ENCODE measurements around the gene COL6A2. TPM values are rescaled to one million over a fixed set of nuclear protein-coding genes. Genes with fewer than 3 reads are reported as not detected.

Gene COL6A2
- total and polyA plus RNA-seq, 2 donors (not counting 1 experiment from before 2014, with no cell fraction given), result 1.2 to 2.1 TPM

DNA sequence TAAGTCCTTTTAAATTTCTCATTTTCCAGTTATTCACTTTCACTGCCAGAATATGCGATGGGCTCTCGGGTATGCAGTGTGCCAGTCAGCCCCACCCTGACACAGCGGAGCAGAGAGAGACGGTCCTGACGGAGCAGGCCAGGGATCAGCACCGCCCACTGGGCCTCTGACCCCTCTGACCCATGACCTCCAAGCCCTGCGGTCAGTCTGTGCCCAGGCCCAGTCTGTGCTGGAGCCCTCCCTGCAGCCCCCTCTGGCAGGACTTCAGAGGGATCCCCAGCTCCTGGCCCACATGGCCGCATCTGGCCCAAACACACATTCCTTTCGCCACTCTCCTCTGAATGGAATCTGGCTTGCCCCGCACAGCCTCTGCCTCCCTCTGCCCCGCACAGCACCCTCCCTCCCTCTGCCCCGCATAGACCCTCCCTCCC, 43.4 kb upstream of the COL6A2 start:
- DNase-seq (no peak), ATAC-seq (ENCODE audit: low read depth) (no peak)
- Histone ChIP-seq H3K4me1 (ENCODE audit: control insufficient read depth in 2 of 2, insufficient read depth in 2 of 2, low read length in 2 of 2) (peaks cover 5 to 8% of the 10 kb centered on the region in 2 donors), H2AFZ (ENCODE audit: insufficient read depth, low read depth, low read length, poor library complexity, severe bottlenecking) (no peak overlapping the region), H3K27ac (ENCODE audit: low read length in 2 of 2) (no peak overlapping the region), H4K20me1 (ENCODE audit: control insufficient read depth, insufficient read depth, low read length, poor library complexity, severe bottlenecking) (no peaks in the 10 kb centered on the region), H3K79me2 (ENCODE audit: control insufficient read depth, insufficient read depth, low read length) (no peaks in the 10 kb centered on the region), H3K27me3 (replicated peaks in 1 of 4; ENCODE audit: control extremely low read depth in 1 of 4, control insufficient read depth in 3 of 4, insufficient read depth in 4 of 4, low read length in 3 of 4) (peaks cover 0 to 14% (median 0%) of the 10 kb centered on the region in 4 experiments), H3K4me2 (replicated peaks; ENCODE audit: low read depth, low read length, poor library complexity, severe bottlenecking) (no peak overlapping the region), H3K4me3 (ENCODE audit: control extremely low read depth in 1 of 5, extremely low read depth in 1 of 5, insufficient read depth in 1 of 5, low read depth in 2 of 5, low read length in 4 of 5) (no peak overlapping the region), H3K9ac (ENCODE audit: low read length) (no peak overlapping the region), H3K9me3 (ENCODE audit: control extremely low read depth in 1 of 3, control insufficient read depth in 2 of 3, insufficient read depth in 1 of 3, low read length in 2 of 3) (peaks cover 0 to 36% (median 0%) of the 10 kb centered on the region in 3 donors), H3K36me3 (replicated peaks in 1 of 2; ENCODE audit: control extremely low read depth in 1 of 2, control insufficient read depth in 1 of 2, extremely low read depth in 1 of 2, insufficient read depth in 2 of 2, low read length in 1 of 2) (no peaks in the 10 kb centered on the region)
- WGBS (ENCODE audit: insufficient coverage), result 89% methylated on average over 9 of the region's 12 CpGs
- Mint-ChIP-seq H3K9me3 (ENCODE audit: insufficient read depth) (peaks cover 6% of the 10 kb centered on the region), H3K27me3 (peaks cover 16% of the 10 kb centered on the region), H3K27ac (peak overlapping the region; percentile 16), H3K4me3 (no peak overlapping the region), H3K4me1 (peaks cover 3% of the 10 kb centered on the region)
- TF ChIP-seq, protein P1, sequence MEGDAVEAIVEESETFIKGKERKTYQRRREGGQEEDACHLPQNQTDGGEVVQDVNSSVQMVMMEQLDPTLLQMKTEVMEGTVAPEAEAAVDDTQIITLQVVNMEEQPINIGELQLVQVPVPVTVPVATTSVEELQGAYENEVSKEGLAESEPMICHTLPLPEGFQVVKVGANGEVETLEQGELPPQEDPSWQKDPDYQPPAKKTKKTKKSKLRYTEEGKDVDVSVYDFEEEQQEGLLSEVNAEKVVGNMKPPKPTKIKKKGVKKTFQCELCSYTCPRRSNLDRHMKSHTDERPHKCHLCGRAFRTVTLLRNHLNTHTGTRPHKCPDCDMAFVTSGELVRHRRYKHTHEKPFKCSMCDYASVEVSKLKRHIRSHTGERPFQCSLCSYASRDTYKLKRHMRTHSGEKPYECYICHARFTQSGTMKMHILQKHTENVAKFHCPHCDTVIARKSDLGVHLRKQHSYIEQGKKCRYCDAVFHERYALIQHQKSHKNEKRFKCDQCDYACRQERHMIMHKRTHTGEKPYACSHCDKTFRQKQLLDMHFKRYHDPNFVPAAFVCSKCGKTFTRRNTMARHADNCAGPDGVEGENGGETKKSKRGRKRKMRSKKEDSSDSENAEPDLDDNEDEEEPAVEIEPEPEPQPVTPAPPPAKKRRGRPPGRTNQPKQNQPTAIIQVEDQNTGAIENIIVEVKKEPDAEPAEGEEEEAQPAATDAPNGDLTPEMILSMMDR (IDR thresholded peaks at IDR 0.05), result no peak
- TF ChIP-seq EZH2 (IDR thresholded peaks at IDR 0.05; ENCODE audit: borderline replicate concordance, insufficient read depth, low read depth, low read length, poor library complexity, severe bottlenecking), result no peak
- intact Hi-C loops (cut with micrococcal nuclease), result no loop called here
- ChIA-PET CTCF (no interaction called here), POLR2A (no interaction called here)

DNA sequence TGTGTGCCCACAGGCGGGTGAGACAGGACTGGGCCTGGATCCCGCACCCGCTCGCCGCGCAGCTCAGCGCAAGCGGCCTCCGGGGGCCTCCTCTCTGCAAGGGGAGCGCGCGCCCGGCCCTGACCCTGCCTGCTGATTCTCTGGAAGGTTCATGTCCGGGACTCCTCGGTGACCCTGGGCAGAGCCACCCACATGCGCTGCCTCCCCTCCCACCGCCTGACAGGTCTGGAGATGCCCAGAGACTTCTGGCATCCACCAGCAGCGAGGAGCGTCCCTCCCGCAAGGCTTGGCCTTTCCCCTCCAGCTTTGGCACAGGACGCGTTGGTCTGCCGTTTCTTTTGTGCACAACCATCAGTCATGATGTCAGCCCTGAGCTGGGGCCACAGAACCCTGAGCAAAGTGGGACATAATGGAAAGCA, 42.0 kb upstream of the COL6A2 start:
- peaks cover 0 to 19% (median 0%) of the 10 kb centered on the region in 4 experiments for H3K27me3 ChIP-seq (replicated peaks in 1 of 4; ENCODE audit: control extremely low read depth in 1 of 4, control insufficient read depth in 3 of 4, insufficient read depth in 4 of 4, low read length in 3 of 4)

More for the DNA sequence above, 42.0 kb upstream of the COL6A2 start:
- ChIA-PET POLR2A (no interaction called here), CTCF (no interaction called here)
- H3K79me2 ChIP-seq (ENCODE audit: control insufficient read depth, insufficient read depth, low read length), result no peaks in the 10 kb centered on the region
- no peaks in the 10 kb centered on the region for H4K20me1 ChIP-seq (ENCODE audit: control insufficient read depth, insufficient read depth, low read length, poor library complexity, severe bottlenecking)
- WGBS (ENCODE audit: insufficient coverage), result 97% methylated on average over 20 of the region's 23 CpGs
- Mint-ChIP-seq H3K27me3 (peaks cover 16% of the 10 kb centered on the region), H3K27ac (no peak overlapping the region), H3K9me3 (ENCODE audit: insufficient read depth) (peaks cover 4% of the 10 kb centered on the region), H3K4me1 (peaks cover 3% of the 10 kb centered on the region), H3K4me3 (no peak overlapping the region)
- H3K4me3 ChIP-seq (ENCODE audit: control extremely low read depth in 1 of 5, extremely low read depth in 1 of 5, insufficient read depth in 1 of 5, low read depth in 2 of 5, low read length in 4 of 5), result no peak overlapping the region
- ATAC-seq (ENCODE audit: low read depth) (no peak), DNase-seq (no peak)
- H2AFZ ChIP-seq (ENCODE audit: insufficient read depth, low read depth, low read length, poor library complexity, severe bottlenecking), result no peak overlapping the region
- TF ChIP-seq, protein P1 (IDR thresholded peaks at IDR 0.05), result no peak
- TF ChIP-seq EZH2 (IDR thresholded peaks at IDR 0.05; ENCODE audit: borderline replicate concordance, insufficient read depth, low read depth, low read length, poor library complexity, severe bottlenecking), result no peak
- no peak overlapping the region for H3K4me2 ChIP-seq (replicated peaks; ENCODE audit: low read depth, low read length, poor library complexity, severe bottlenecking)
- no peak overlapping the region for H3K9ac ChIP-seq (ENCODE audit: low read length)
- H3K9me3 ChIP-seq (ENCODE audit: control extremely low read depth in 1 of 3, control insufficient read depth in 2 of 3, insufficient read depth in 1 of 3, low read length in 2 of 3), result peaks cover 0 to 38% (median 0%) of the 10 kb centered on the region in 3 donors
- H3K4me1 ChIP-seq (ENCODE audit: control insufficient read depth in 2 of 2, insufficient read depth in 2 of 2, low read length in 2 of 2), result peaks cover 5 to 8% of the 10 kb centered on the region in 2 donors
- intact Hi-C loops (cut with micrococcal nuclease), result no loop called here
- no peak overlapping the region for H3K27ac ChIP-seq (ENCODE audit: low read length in 2 of 2)
- H3K36me3 ChIP-seq (replicated peaks in 1 of 2; ENCODE audit: control extremely low read depth in 1 of 2, control insufficient read depth in 1 of 2, extremely low read depth in 1 of 2, insufficient read depth in 2 of 2, low read length in 1 of 2), result no peaks in the 10 kb centered on the region

Measured in B cell (primary cell).